H9 (cell line): ENCODE measurements around the gene FEZF1. TPM values are rescaled to one million over a fixed set of nuclear protein-coding genes. Genes with fewer than 3 reads are reported as not detected.

Source experiments
- DNase-seq: peaks from one replicate; pipeline ENCODE4 v3.0.0-alpha.2; 2017
- H2AFZ ChIP-seq: one replicate; pipeline ENCODE4 v1.6.1; 2013; ENCODE audit warnings: mild to moderate bottlenecking, low read length, control low read depth, moderate library complexity
- H2AK5ac ChIP-seq: 2 replicates; pipeline ENCODE4 v1.6.1; 2013; ENCODE audit warnings: low read length, control low read depth, mixed read lengths; ENCODE audit not compliant: insufficient read length
- H2BK120ac ChIP-seq: one replicate; pipeline ENCODE4 v1.6.1; 2013; ENCODE audit warnings: low read depth, mild to moderate bottlenecking, low read length, control low read depth, inconsistent platforms; ENCODE audit not compliant: poor library complexity, severe bottlenecking
- H2BK12ac ChIP-seq: 2 replicates; pipeline ENCODE4 v1.6.1; 2013; ENCODE audit warnings: low read length, control low read depth, mixed read lengths, low read depth; ENCODE audit not compliant: insufficient read length
- H2BK15ac ChIP-seq: 2 replicates; pipeline ENCODE4 v1.6.1; 2013; ENCODE audit warnings: low read depth, low read length, control low read depth
- H2BK20ac ChIP-seq: one replicate; pipeline ENCODE4 v1.6.1; 2013; ENCODE audit warnings: low read depth, mild to moderate bottlenecking, low read length, control low read depth, inconsistent platforms; ENCODE audit not compliant: poor library complexity, severe bottlenecking
- H2BK5ac ChIP-seq: 2 replicates; pipeline ENCODE4 v1.6.1; 2013; ENCODE audit warnings: low read length, control low read depth, mixed read lengths; ENCODE audit not compliant: insufficient read length
- H3K14ac ChIP-seq: 2 replicates; pipeline ENCODE4 v1.6.1; 2013; ENCODE audit warnings: low read length, control low read depth; ENCODE audit not compliant: insufficient read depth
- H3K18ac ChIP-seq: 2 replicates; pipeline ENCODE4 v1.6.1; 2013; ENCODE audit warnings: low read depth, mild to moderate bottlenecking, mixed read lengths, low read length, control low read depth; ENCODE audit not compliant: insufficient read length
- H3K23ac ChIP-seq: 2 replicates; pipeline ENCODE4 v1.6.1; 2013; ENCODE audit warnings: low read length, control low read depth, mixed read lengths, low read depth; ENCODE audit not compliant: insufficient read length
- H3K23me2 ChIP-seq: 2 replicates; pipeline ENCODE4 v1.6.1; 2013; ENCODE audit warnings: low read depth, mild to moderate bottlenecking, mixed read lengths, low read length, control low read depth; ENCODE audit not compliant: insufficient read length, poor library complexity, severe bottlenecking
- H3K27ac ChIP-seq: 2 replicates; pipeline ENCODE4 v1.5.1; 2013; ENCODE audit warnings: low read length, control low read depth, mixed read lengths, low read depth; ENCODE audit not compliant: insufficient read length
- H3K27me3 ChIP-seq: 2 replicates; pipeline ENCODE4 v1.6.1; 2013; ENCODE audit warnings: low read length, control low read depth, inconsistent platforms; ENCODE audit not compliant: insufficient read depth
- H3K4ac ChIP-seq: 2 replicates; pipeline ENCODE4 v1.6.1; 2013; ENCODE audit warnings: low read depth, mild to moderate bottlenecking, control low read depth, inconsistent platforms, low read length, moderate library complexity
- H3K4me1 ChIP-seq: 2 replicates; pipeline ENCODE4 v1.6.1; 2013; ENCODE audit warnings: low read length, control low read depth, inconsistent platforms; ENCODE audit not compliant: insufficient read depth
- H3K4me2 ChIP-seq: 2 replicates; pipeline ENCODE4 v1.6.1; 2013; ENCODE audit warnings: low read length, control low read depth, mixed read lengths; ENCODE audit not compliant: insufficient read length, insufficient read depth
- H3K56ac ChIP-seq: 2 replicates; pipeline ENCODE4 v1.6.1; 2013; ENCODE audit warnings: low read depth, mild to moderate bottlenecking, mixed read lengths, low read length, control low read depth; ENCODE audit not compliant: insufficient read length
- H3K79me1 ChIP-seq: 2 replicates; pipeline ENCODE4 v1.6.1; 2013; ENCODE audit warnings: low read depth, mild to moderate bottlenecking, moderate library complexity, low read length, control low read depth, inconsistent platforms; ENCODE audit not compliant: insufficient read depth, poor library complexity, severe bottlenecking
- H3K79me2 ChIP-seq: 2 replicates; pipeline ENCODE4 v1.6.1; 2013; ENCODE audit warnings: low read length, control low read depth, inconsistent platforms; ENCODE audit not compliant: insufficient read depth
- H3K9ac ChIP-seq: 2 replicates; pipeline ENCODE4 v1.6.1; 2013; ENCODE audit warnings: low read length, control low read depth, mixed read lengths; ENCODE audit not compliant: insufficient read length; ENCODE audit errors: extremely low read depth
- H3K9me3 ChIP-seq: one replicate; pipeline ENCODE4 v1.6.1; 2013; ENCODE audit warnings: low read depth, low read length, inconsistent platforms; ENCODE audit not compliant: control insufficient read depth
- H3T11ph ChIP-seq: one replicate; pipeline ENCODE4 v1.6.1; 2013; ENCODE audit warnings: mild to moderate bottlenecking, low read length, control low read depth, inconsistent platforms
- H4K20me1 ChIP-seq: one replicate; pipeline ENCODE4 v1.6.1; 2013; ENCODE audit not compliant: control insufficient read depth, insufficient read length, insufficient read depth
- H4K5ac ChIP-seq: 2 replicates; pipeline ENCODE4 v1.6.1; 2013; ENCODE audit warnings: low read depth, mild to moderate bottlenecking, mixed read lengths, low read length, control low read depth; ENCODE audit not compliant: insufficient read length
- H4K8ac ChIP-seq: replicated peaks from 2 replicates; pipeline ENCODE4 v1.6.1; 2013; ENCODE audit warnings: low read length, control low read depth, mixed read lengths, low read depth; ENCODE audit not compliant: insufficient read length
- H4K91ac ChIP-seq: 2 replicates; pipeline ENCODE4 v1.6.1; 2013; ENCODE audit warnings: low read depth, mild to moderate bottlenecking, moderate library complexity, mixed read lengths, low read length, control low read depth; ENCODE audit not compliant: insufficient read length
- H3K27ac Mint-ChIP-seq, 3 experiments: 2 replicates in 2 of 3; 3 replicates in 1 of 3; pipeline ENCODE4 v1.8.0; 2020 to 2021; ENCODE audit warnings: mixed read lengths in 3 of 3, mild to moderate bottlenecking in 1 of 3, moderate library complexity in 1 of 3
- H3K27me3 Mint-ChIP-seq: 2 replicates; pipeline ENCODE4 v1.8.0; 2021; ENCODE audit warnings: low read depth, mild to moderate bottlenecking, moderate library complexity, mixed read lengths
- H3K36me3 Mint-ChIP-seq, 3 experiments: 2 replicates in 2 of 3; 3 replicates in 1 of 3; pipeline ENCODE4 v1.8.0; 2020 to 2021; ENCODE audit warnings: low read depth in 3 of 3, mixed read lengths in 3 of 3; ENCODE audit not compliant: insufficient read depth in 1 of 3
- H3K4me1 Mint-ChIP-seq, 2 experiments: 2 replicates each; pipeline ENCODE4 v1.8.0; 2020; ENCODE audit warnings: mixed read lengths in 2 of 2
- H3K4me3 Mint-ChIP-seq, 2 experiments: 2 replicates in 1 of 2; 3 replicates in 1 of 2; pipeline ENCODE4 v1.8.0; 2020 to 2021; ENCODE audit warnings: mild to moderate bottlenecking in 2 of 2, mixed read lengths in 2 of 2, moderate library complexity in 1 of 2
- H3K9me3 Mint-ChIP-seq, 2 experiments: 2 replicates in 1 of 2; 3 replicates in 1 of 2; pipeline ENCODE4 v1.8.0; 2020; ENCODE audit warnings: mild to moderate bottlenecking in 2 of 2, mixed read lengths in 2 of 2, moderate library complexity in 1 of 2
- CTCF ChIP-seq: fragments of 200-600 bp; sonication (generic); conservative IDR thresholded peaks from 3 replicates; pipeline ENCODE4 v1.8.0; 2021; ENCODE audit warnings: antibody characterized with exemption, mild to moderate bottlenecking
- WGBS: extraction: QIAGEN DNeasy Blood & Tissue Kit; methylation state at CpG from one replicate; pipeline ENCODE4 v1.1.7; 2013; ENCODE audit warnings: missing lambda C conversion rate, low lambda C conversion rate, mixed read lengths; ENCODE audit not compliant: insufficient read length; ENCODE audit errors: extremely low coverage; 5-methylcytosine and 5-hydroxymethylcytosine counted together
- total RNA-seq: library from RNA; stranded (reverse); gene quantifications from 2 replicates; pipeline ENCODE4 v1.2.1, GENCODE V29; 2021

The FEZF1 gene
- total RNA-seq, 1 experiment from 2014 or later: 37.8 TPM

- no peak overlapping the region for H2BK15ac ChIP-seq
- no peaks in the 10 kb centered on the region for H3K27me3 ChIP-seq
- no peak overlapping the region for H3T11ph ChIP-seq
- H3K4ac ChIP-seq: no peak overlapping the region
- no peak overlapping the region for H3K18ac ChIP-seq
- H3K27ac Mint-ChIP-seq: no peak overlapping the region
- no peak overlapping the region for H3K4me3 Mint-ChIP-seq
- no peak overlapping the region for H3K27ac ChIP-seq
- no peak overlapping the region for H3K4me2 ChIP-seq
- no peak overlapping the region for H4K8ac ChIP-seq
- DNase-seq: no peak
- H4K20me1 ChIP-seq: no peaks in the 10 kb centered on the region
- no peak overlapping the region for H4K5ac ChIP-seq
- TF ChIP-seq CTCF: no peak
- no peaks in the 10 kb centered on the region for H3K23me2 ChIP-seq
- no peak overlapping the region for H3K14ac ChIP-seq
- H3K36me3 Mint-ChIP-seq: no peaks in the 10 kb centered on the region; a peak in 1 of 7 replicates
- no peak overlapping the region for H3K9ac ChIP-seq
- no peaks in the 10 kb centered on the region for H3K79me1 ChIP-seq
- H2BK12ac ChIP-seq: no peak overlapping the region
- H3K4me1 Mint-ChIP-seq: peaks cover 6% of the 10 kb centered on the region in 2 experiments; a peak in 3 of 4 replicates
- H4K91ac ChIP-seq: no peak overlapping the region
- H2BK20ac ChIP-seq: no peak overlapping the region
- no peak overlapping the region for H3K56ac ChIP-seq
- no peak overlapping the region for H2BK120ac ChIP-seq
- no peak overlapping the region for H2AFZ ChIP-seq
- H2BK5ac ChIP-seq: no peak overlapping the region
- H3K23ac ChIP-seq: no peak overlapping the region
- H3K9me3 Mint-ChIP-seq: peaks cover 0 to 2% of the 10 kb centered on the region in 2 experiments; a peak in 1 of 5 replicates
- no peaks in the 10 kb centered on the region for H3K9me3 ChIP-seq
- peaks cover 6% of the 10 kb centered on the region for H3K4me1 ChIP-seq
- no peak overlapping the region for H2AK5ac ChIP-seq
- WGBS: no CpG with 5 or more reads among the region's 1 CpG
- no peaks in the 10 kb centered on the region for H3K27me3 Mint-ChIP-seq
- no peaks in the 10 kb centered on the region for H3K79me2 ChIP-seq
Measured at GRCh38 chr7:122269241-122269640, 35.3 kb downstream of the FEZF1 start.
